Testis (tissue), 3 donors: ENCODE measurements around the gene DOCK7. TPM values are rescaled to one million over a fixed set of nuclear protein-coding genes. Genes with fewer than 3 reads are reported as not detected.
A peak's percentile ranks its signal among the peaks of the same experiment; 100 is the strongest.

Experiments
- DNase-seq: peaks from one replicate; pipeline ENCODE4 v3.0.0-alpha.2; 2019
- H3K27ac ChIP-seq, 2 donors: fragments of 200-600 bp; sonication (generic); one replicate each; pipeline ENCODE4 v1.5.1; 2019
- H3K27me3 ChIP-seq: fragments of 200-600 bp; sonication (generic); one replicate; pipeline ENCODE4 v1.5.1; 2019
- H3K36me3 ChIP-seq: fragments of 200-600 bp; sonication (generic); one replicate; pipeline ENCODE4 v1.5.1; 2017; ENCODE audit warnings: low read depth; ENCODE audit errors: missing control alignments
- H3K4me1 ChIP-seq: fragments of 200-600 bp; sonication (generic); one replicate; pipeline ENCODE4 v1.5.1; 2019
- H3K4me3 ChIP-seq, 2 donors: fragments of 200-600 bp; sonication (generic); one replicate each; pipeline ENCODE4 v1.5.1; 2017 to 2019
- H3K9me3 ChIP-seq: fragments of 200-600 bp; sonication (generic); one replicate; pipeline ENCODE4 v1.5.1; 2017
- POLR2A ChIP-seq: fragments of 450-650 bp; IDR thresholded peaks from one replicate; pipeline ENCODE4 v1.6.1; 2017; ENCODE audit warnings: antibody characterized with exemption, mild to moderate bottlenecking, moderate library complexity
- WGBS, 2 donors: methylation state at CpG; one replicate each; pipeline ENCODE4 v1.1.5; 2018; 5-methylcytosine and 5-hydroxymethylcytosine counted together
- intact Hi-C: fragments of 100-400 bp; cut with DNase I; formaldehyde crosslinking; loops from one replicate; pipeline ENCODE4 v1.15.1; 2023; ENCODE audit warnings: low total_unique reads
- polyA plus RNA-seq: library from polyadenylated mRNA; stranded (reverse); fragments of 350-450 nt; fragmentation: Illumina TruSeq; extraction: RNeasy Lipid Tissue Mini Kit (QIAGEN cat#74804); gene quantifications from one replicate; pipeline ENCODE4 v1.2.3, GENCODE V29; 2014; ENCODE audit warnings: low read depth, low replicate concordance; ENCODE audit not compliant: insufficient read depth
- total RNA-seq, 2 donors: library from RNA; depleted of rRNA; stranded (reverse); fragments of >200 nt; gene quantifications; one replicate each; pipeline ENCODE4 v1.2.3, GENCODE V29; 2016
- TF ChIP-seq, protein P1 (sequence below), 3 experiments: fragments of 450-650 bp in 2 of 3; fragments of 200-600 bp in 1 of 3; sonication (generic) in 1 of 3; IDR thresholded peaks; one replicate each; pipeline ENCODE4 v1.5.1; 2016 to 2019; ENCODE audit warnings: antibody characterized with exemption in 3 of 3, mild to moderate bottlenecking in 2 of 3, moderate library complexity in 1 of 3

The DOCK7 gene
- total and polyA plus RNA-seq, 3 donors from 2014 or later: 42.2 to 122 (median 94.3) TPM

DNA sequence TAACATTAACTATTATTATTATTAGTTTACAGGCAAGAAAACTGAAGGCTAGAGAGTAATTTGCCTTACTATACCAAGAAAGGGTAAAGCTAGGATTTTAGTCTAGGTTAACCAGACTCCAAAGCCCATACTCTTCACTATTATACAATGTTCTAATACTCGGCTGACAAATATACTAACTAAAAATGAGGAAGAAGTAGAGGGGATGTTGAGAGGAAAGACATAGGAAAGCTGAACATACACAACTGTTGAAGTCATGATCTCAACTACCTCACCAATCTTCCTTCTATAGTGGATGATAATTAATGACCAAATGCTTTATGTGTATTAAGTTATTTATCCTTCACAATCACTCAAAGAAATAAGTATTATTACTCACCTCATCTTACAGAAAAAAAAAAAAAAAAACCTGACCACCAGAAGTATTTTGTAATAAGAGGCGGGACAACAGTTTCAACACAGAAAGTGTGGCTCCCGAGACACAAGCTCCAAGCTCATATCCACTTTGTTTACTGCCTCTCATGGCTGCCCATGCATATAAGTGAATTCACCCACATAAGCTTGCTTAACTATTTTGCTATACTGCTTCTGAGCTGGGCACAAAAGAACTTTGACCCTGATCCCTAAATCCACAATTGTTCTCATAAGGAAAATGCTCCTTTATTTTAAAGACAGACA is 173.3 kb downstream of the DOCK7 start:
- TF ChIP-seq, protein P1, sequence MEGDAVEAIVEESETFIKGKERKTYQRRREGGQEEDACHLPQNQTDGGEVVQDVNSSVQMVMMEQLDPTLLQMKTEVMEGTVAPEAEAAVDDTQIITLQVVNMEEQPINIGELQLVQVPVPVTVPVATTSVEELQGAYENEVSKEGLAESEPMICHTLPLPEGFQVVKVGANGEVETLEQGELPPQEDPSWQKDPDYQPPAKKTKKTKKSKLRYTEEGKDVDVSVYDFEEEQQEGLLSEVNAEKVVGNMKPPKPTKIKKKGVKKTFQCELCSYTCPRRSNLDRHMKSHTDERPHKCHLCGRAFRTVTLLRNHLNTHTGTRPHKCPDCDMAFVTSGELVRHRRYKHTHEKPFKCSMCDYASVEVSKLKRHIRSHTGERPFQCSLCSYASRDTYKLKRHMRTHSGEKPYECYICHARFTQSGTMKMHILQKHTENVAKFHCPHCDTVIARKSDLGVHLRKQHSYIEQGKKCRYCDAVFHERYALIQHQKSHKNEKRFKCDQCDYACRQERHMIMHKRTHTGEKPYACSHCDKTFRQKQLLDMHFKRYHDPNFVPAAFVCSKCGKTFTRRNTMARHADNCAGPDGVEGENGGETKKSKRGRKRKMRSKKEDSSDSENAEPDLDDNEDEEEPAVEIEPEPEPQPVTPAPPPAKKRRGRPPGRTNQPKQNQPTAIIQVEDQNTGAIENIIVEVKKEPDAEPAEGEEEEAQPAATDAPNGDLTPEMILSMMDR (IDR thresholded peaks at IDR 0.05): no peak
- no peak for TF ChIP-seq POLR2A

DNA sequence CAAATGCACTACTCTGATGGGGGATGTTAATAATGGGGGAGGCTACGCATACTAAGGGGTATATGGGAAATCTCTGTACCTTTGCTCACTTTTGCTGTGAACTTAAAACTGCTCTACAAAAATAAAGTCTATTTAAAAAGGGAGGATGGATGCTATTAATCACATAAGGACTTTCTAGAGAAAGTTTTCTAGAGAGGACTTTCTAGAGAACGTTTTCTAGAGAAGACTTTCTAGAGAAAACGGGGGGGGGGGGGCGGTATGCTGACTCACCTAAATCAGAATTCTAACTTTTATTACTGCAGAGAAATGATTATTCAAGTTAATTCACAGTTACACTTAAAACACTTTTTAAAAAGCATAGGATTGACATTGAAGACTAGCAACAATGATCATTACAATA is 175.2 kb downstream of the DOCK7 start:
- Histone ChIP-seq H3K27ac (no peak overlapping the region), H3K4me1 (no peaks in the 10 kb centered on the region), H3K4me3 (no peak overlapping the region), H3K27me3 (no peaks in the 10 kb centered on the region), H3K9me3 (no peaks in the 10 kb centered on the region), H3K36me3 (no peaks in the 10 kb centered on the region)
- intact Hi-C loops: no loop called here
- no peak for DNase-seq
- TF ChIP-seq, protein P1 (IDR thresholded peaks at IDR 0.05): no peak
- no peak for TF ChIP-seq POLR2A
- 88 to 93% methylated on average over 4 of the region's 4 CpGs for WGBS, 2 donors

More for the DNA sequence above, 173.3 kb downstream of the DOCK7 start:
- Histone ChIP-seq H3K27me3 (no peaks in the 10 kb centered on the region), H3K4me1 (no peaks in the 10 kb centered on the region), H3K36me3 (no peaks in the 10 kb centered on the region), H3K27ac (no peak overlapping the region), H3K9me3 (no peaks in the 10 kb centered on the region), H3K4me3 (no peak overlapping the region)
- intact Hi-C loops: no loop called here
- WGBS, 2 donors: 88 to 96% methylated on average over 3 of the region's 3 CpGs
- no peak for DNase-seq

DNA sequence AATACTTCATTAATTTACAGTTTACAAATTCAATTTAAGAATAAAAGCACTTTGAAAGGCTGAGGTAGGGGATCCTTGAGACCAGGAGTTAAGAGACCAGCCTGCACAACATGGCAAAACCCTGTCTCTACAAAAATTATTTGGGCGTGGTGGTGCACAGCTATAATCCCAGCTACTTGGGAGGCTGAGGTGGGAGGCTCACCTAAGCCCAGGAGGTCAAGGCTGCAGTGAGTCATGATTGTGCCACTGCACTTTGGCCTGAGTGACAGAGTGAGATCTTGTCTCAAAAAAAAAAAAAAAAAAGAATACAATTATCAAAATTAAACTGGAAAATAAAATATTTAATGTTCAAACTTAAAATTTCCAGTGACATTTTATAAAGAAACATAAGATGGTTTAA is 179.2 kb downstream of the DOCK7 start:
- TF ChIP-seq POLR2A: no peak
- TF ChIP-seq, protein P1 (IDR thresholded peaks at IDR 0.05): no peak
- Histone ChIP-seq H3K27ac (no peak overlapping the region), H3K4me1 (no peaks in the 10 kb centered on the region), H3K9me3 (no peaks in the 10 kb centered on the region), H3K27me3 (no peaks in the 10 kb centered on the region), H3K4me3 (no peak overlapping the region), H3K36me3 (no peaks in the 10 kb centered on the region)
- WGBS, 2 donors: 64 to 87% methylated on average over 1 of the region's 1 CpG
- intact Hi-C loops: loop anchor here (10.0 kb wide), 1 partner anchor 236 kb away; no protein-coding TSS in a partner anchor
- DNase-seq: no peak

DNA sequence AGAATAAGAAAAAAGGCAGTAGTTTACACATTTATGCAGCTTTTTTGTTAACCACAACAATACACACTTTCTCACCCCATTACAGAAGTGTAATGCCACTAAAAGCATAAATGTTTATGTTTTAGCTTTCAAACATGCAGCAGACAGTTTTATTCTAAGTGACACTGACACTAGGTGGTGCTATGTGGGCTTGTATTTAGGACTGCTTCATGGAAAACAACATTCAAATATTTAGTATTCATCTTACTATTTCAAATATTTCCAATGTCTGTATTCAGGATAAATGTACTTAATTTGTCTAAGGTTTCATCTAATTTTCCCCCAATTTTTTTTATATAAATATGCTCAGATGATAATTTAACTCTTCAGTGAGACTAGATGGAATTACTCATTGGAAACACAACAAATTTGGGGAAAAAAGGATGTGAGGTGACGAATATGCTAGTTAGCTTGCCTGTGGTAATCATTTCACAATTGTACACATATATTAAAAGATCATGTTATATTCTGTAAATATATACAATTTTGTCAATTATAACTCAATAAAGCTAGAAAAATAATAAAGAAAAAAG is 179.9 kb downstream of the DOCK7 start:
- Histone ChIP-seq H3K36me3 (no peaks in the 10 kb centered on the region), H3K27me3 (no peaks in the 10 kb centered on the region), H3K27ac (no peak overlapping the region), H3K9me3 (no peaks in the 10 kb centered on the region), H3K4me1 (no peaks in the 10 kb centered on the region), H3K4me3 (no peak overlapping the region)
- WGBS, 2 donors: 90 to 92% methylated on average over 1 of the region's 1 CpG
- TF ChIP-seq, protein P1 (IDR thresholded peaks at IDR 0.05): peak in 2 of 3 experiments; percentile 27 to 52
- no peak for TF ChIP-seq POLR2A
- intact Hi-C loops: loop anchor here (10.0 kb wide), 1 partner anchor 237 kb away; no protein-coding TSS in a partner anchor
- peak; percentile 42 for DNase-seq

DNA sequence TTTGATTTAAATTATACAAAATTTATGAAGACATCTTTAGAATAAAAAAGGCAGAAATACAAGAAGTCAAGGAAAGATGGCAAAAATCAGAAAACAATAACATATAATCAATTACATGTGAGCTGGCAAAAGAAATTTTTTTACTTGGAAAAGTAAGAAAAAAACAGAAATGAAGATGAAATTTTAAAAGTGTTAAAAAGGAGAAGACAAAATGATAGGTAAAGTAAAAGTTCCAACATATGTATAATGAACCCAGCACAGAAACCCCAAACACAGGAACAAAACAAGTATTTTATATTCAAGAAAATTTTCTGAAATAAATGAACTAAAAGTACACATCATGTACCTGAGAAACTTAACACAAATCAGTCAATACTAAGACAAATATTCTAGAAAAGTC is 188.0 kb downstream of the DOCK7 start:
- DNase-seq: no peak
- Histone ChIP-seq H3K27me3 (no peaks in the 10 kb centered on the region), H3K27ac (no peak overlapping the region), H3K4me1 (no peaks in the 10 kb centered on the region), H3K4me3 (no peak overlapping the region), H3K36me3 (no peaks in the 10 kb centered on the region), H3K9me3 (no peaks in the 10 kb centered on the region)
- TF ChIP-seq, protein P1 (IDR thresholded peaks at IDR 0.05): no peak
- intact Hi-C loops: loop anchor here (10.0 kb wide), 1 partner anchor 245 kb away; no protein-coding TSS in a partner anchor
